DND-41 (cell line): ENCODE results near the gene BNC2.

Experiments
- ATAC-seq: fragments of 200-7000 bp; cut with Tn5 transposase; 3 replicates; pipeline ENCODE4 v1.9.1; 2021; ENCODE audit warnings: low read depth; ENCODE audit not compliant: insufficient read depth
- DNase-seq: peaks from one replicate; pipeline ENCODE4 v3.0.0-alpha.2; 2020
- H2AFZ ChIP-seq: 2 replicates; pipeline ENCODE4 v1.6.0; 2012; ENCODE audit warnings: low read depth, low read length
- H3K27ac ChIP-seq: 2 replicates; pipeline ENCODE4 v1.5.1; 2012; ENCODE audit warnings: low read length, inconsistent platforms
- H3K27me3 ChIP-seq: fragments of 200-600 bp; sonication (generic); 2 replicates; pipeline ENCODE4 v1.6.0; 2012; ENCODE audit warnings: low read length, mild to moderate bottlenecking, inconsistent platforms; ENCODE audit not compliant: insufficient read depth, poor library complexity
- H3K36me3 ChIP-seq: 2 replicates; pipeline ENCODE4 v1.5.1; 2012; ENCODE audit warnings: low read length, inconsistent platforms; ENCODE audit not compliant: insufficient read depth
- H3K4me1 ChIP-seq: 2 replicates; pipeline ENCODE4 v1.5.1; 2012; ENCODE audit warnings: mild to moderate bottlenecking, low read length; ENCODE audit not compliant: insufficient read depth
- H3K4me2 ChIP-seq: 2 replicates; pipeline ENCODE4 v1.6.0; 2012; ENCODE audit warnings: mild to moderate bottlenecking, moderate library complexity, low read length, inconsistent platforms; ENCODE audit not compliant: insufficient read depth
- H3K4me3 ChIP-seq, 2 experiments: fragments of 200-600 bp in 1 of 2; shearing (Covaris generic) in 1 of 2; 2 replicates each; pipeline ENCODE4 v1.5.1; 2012 to 2016; ENCODE audit warnings: inconsistent platforms in 2 of 2, low read length in 2 of 2, mild to moderate bottlenecking in 2 of 2, low read depth in 1 of 2, moderate library complexity in 1 of 2
- H3K79me2 ChIP-seq: 2 replicates; pipeline ENCODE4 v1.6.0; 2012; ENCODE audit warnings: low read length, inconsistent platforms; ENCODE audit not compliant: insufficient read depth
- H3K9ac ChIP-seq: 2 replicates; pipeline ENCODE4 v1.6.0; 2012; ENCODE audit warnings: low read depth, mild to moderate bottlenecking, inconsistent platforms, low read length, moderate library complexity
- H3K9me3 ChIP-seq: 2 replicates; pipeline ENCODE4 v1.5.1; 2012; ENCODE audit warnings: low read length, moderate library complexity, mild to moderate bottlenecking, inconsistent platforms; ENCODE audit not compliant: insufficient read depth, severe bottlenecking
- H4K20me1 ChIP-seq: 2 replicates; pipeline ENCODE4 v1.6.0; 2012; ENCODE audit warnings: low read length; ENCODE audit not compliant: insufficient read depth
- EZH2 ChIP-seq: IDR thresholded peaks from 3 replicates; pipeline ENCODE4 v1.6.1; 2012; ENCODE audit warnings: borderline replicate concordance, low read depth, mild to moderate bottlenecking, moderate library complexity, low read length, inconsistent platforms; ENCODE audit not compliant: severe bottlenecking
- TF ChIP-seq, protein P1 (sequence below): IDR thresholded peaks from 2 replicates; pipeline ENCODE4 v1.5.1; 2012; ENCODE audit warnings: borderline replicate concordance, low read length, moderate library complexity, mild to moderate bottlenecking; ENCODE audit not compliant: poor library complexity, severe bottlenecking; ENCODE audit errors: extremely low read depth

Gene BNC2

GRCh38 chr9:16515879-16516301, 354.6 kb downstream of the BNC2 start:
- H4K20me1 ChIP-seq = no peaks in the 10 kb centered on the region
- H2AFZ ChIP-seq = no peak overlapping the region
- no peak overlapping the region for H3K4me2 ChIP-seq
- H3K27me3 ChIP-seq = no peaks in the 10 kb centered on the region
- H3K4me1 ChIP-seq = no peaks in the 10 kb centered on the region
- H3K9ac ChIP-seq = no peak overlapping the region
- H3K79me2 ChIP-seq = no peaks in the 10 kb centered on the region
- H3K4me3 ChIP-seq = no peak overlapping the region
- no peaks in the 10 kb centered on the region for H3K36me3 ChIP-seq
- TF ChIP-seq, protein P1, sequence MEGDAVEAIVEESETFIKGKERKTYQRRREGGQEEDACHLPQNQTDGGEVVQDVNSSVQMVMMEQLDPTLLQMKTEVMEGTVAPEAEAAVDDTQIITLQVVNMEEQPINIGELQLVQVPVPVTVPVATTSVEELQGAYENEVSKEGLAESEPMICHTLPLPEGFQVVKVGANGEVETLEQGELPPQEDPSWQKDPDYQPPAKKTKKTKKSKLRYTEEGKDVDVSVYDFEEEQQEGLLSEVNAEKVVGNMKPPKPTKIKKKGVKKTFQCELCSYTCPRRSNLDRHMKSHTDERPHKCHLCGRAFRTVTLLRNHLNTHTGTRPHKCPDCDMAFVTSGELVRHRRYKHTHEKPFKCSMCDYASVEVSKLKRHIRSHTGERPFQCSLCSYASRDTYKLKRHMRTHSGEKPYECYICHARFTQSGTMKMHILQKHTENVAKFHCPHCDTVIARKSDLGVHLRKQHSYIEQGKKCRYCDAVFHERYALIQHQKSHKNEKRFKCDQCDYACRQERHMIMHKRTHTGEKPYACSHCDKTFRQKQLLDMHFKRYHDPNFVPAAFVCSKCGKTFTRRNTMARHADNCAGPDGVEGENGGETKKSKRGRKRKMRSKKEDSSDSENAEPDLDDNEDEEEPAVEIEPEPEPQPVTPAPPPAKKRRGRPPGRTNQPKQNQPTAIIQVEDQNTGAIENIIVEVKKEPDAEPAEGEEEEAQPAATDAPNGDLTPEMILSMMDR = no peak
- no peak for TF ChIP-seq EZH2
- DNase-seq (no peak), ATAC-seq (no peak)
- H3K9me3 ChIP-seq = no peaks in the 10 kb centered on the region
- no peak overlapping the region for H3K27ac ChIP-seq

DNA sequence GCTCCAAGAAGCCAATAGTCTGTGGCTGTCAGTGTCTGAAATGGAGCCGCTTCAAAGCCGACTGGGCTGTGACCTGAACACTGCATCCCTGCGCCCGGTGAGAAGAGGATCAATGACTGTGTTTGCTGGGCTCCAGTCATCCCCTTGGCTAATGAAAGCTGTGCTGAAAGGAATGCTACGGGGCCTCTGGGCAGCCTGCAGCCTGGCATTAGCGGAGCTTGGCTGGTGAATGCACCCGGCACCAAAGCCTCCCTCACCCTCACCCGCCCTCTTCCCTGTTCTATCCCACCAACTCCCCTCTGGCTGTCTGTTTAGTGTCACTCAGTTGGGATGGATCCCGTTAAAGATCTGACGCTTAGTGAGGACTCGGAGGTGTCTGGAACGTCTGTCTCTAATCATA, 355.3 kb downstream of the BNC2 start:
- Histone ChIP-seq H2AFZ (no peak overlapping the region), H3K36me3 (no peaks in the 10 kb centered on the region), H3K4me3 (no peak overlapping the region), H3K9ac (no peak overlapping the region), H3K79me2 (no peaks in the 10 kb centered on the region), H3K9me3 (no peaks in the 10 kb centered on the region), H4K20me1 (no peaks in the 10 kb centered on the region), H3K27me3 (no peaks in the 10 kb centered on the region), H3K4me2 (no peak overlapping the region), H3K4me1 (no peaks in the 10 kb centered on the region), H3K27ac (no peak overlapping the region)
- no peak for ATAC-seq
- no peak for DNase-seq
- TF ChIP-seq, protein P1 = no peak
- TF ChIP-seq EZH2 = no peak

GRCh38 chr9:16514131-16514530, 356.3 kb downstream of the BNC2 start:
- H3K9ac ChIP-seq = no peak overlapping the region
- H3K36me3 ChIP-seq = no peaks in the 10 kb centered on the region
- H3K27ac ChIP-seq = no peak overlapping the region
- no peak overlapping the region for H3K4me2 ChIP-seq
- H3K27me3 ChIP-seq = no peaks in the 10 kb centered on the region
- no peaks in the 10 kb centered on the region for H3K9me3 ChIP-seq
- H2AFZ ChIP-seq = no peak overlapping the region
- H3K4me3 ChIP-seq = no peak overlapping the region
- ATAC-seq (no peak), DNase-seq (no peak)
- no peaks in the 10 kb centered on the region for H4K20me1 ChIP-seq
- H3K79me2 ChIP-seq = no peaks in the 10 kb centered on the region
- TF ChIP-seq, protein P1 = no peak
- TF ChIP-seq EZH2 = no peak
- H3K4me1 ChIP-seq = no peaks in the 10 kb centered on the region

DNA sequence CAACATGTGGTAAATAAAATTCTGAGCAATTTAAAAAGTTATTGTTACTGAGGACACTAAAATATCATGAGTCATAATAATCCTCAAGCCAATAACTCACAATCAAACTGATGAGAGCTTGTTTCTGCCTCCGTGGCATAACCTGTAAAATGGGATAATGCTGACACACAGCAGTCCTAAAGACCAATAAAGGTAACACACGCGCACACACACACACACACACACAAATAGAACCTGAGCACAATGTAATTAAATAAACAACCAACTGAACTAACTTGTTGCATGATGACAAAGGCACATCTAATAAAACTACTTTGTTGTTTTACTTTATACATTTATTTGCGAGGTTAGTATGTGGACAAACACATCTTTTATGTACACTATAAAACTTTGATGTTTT, 358.2 kb downstream of the BNC2 start:
- ATAC-seq = no peak
- Histone ChIP-seq H3K9ac (no peak overlapping the region), H3K36me3 (no peaks in the 10 kb centered on the region), H3K27ac (no peak overlapping the region), H3K9me3 (no peaks in the 10 kb centered on the region), H3K79me2 (no peaks in the 10 kb centered on the region), H3K4me1 (no peaks in the 10 kb centered on the region), H3K4me2 (no peak overlapping the region), H3K27me3 (no peaks in the 10 kb centered on the region), H2AFZ (no peak overlapping the region), H3K4me3 (no peak overlapping the region), H4K20me1 (no peaks in the 10 kb centered on the region)
- TF ChIP-seq, protein P1 = no peak
- no peak for TF ChIP-seq EZH2
- DNase-seq = no peak
